Stimulated activated memory B cell treated with anti-CD40 and anti-IgM and Interleukin-4, amounts not matched to agents 10 μg/mL and 1 μg/mL and 100 μg/mL, for 72 hours (primary cell): ENCODE measurements around the gene PRXL2A.

Experiments
- ATAC-seq: fragments of 150-1000 bp; cut with Tn5 transposase; 2 replicates; pipeline ENCODE4 v1.10.0; 2021
- H3K27ac Mint-ChIP-seq: one replicate; pipeline ENCODE4 v1.8.0; 2022; ENCODE audit warnings: mild to moderate bottlenecking, mixed read lengths
- H3K27me3 Mint-ChIP-seq: one replicate; pipeline ENCODE4 v1.8.0; 2022; ENCODE audit warnings: mixed read lengths
- H3K36me3 Mint-ChIP-seq: one replicate; pipeline ENCODE4 v1.8.0; 2022; ENCODE audit warnings: mixed read lengths
- H3K4me1 Mint-ChIP-seq: one replicate; pipeline ENCODE4 v1.8.0; 2022; ENCODE audit warnings: mixed read lengths
- H3K4me3 Mint-ChIP-seq: one replicate; pipeline ENCODE4 v1.8.0; 2022; ENCODE audit warnings: mild to moderate bottlenecking, moderate library complexity, mixed read lengths
- H3K9me3 Mint-ChIP-seq: one replicate; pipeline ENCODE4 v1.8.0; 2022; ENCODE audit warnings: mixed read lengths

PRXL2A gene

DNA sequence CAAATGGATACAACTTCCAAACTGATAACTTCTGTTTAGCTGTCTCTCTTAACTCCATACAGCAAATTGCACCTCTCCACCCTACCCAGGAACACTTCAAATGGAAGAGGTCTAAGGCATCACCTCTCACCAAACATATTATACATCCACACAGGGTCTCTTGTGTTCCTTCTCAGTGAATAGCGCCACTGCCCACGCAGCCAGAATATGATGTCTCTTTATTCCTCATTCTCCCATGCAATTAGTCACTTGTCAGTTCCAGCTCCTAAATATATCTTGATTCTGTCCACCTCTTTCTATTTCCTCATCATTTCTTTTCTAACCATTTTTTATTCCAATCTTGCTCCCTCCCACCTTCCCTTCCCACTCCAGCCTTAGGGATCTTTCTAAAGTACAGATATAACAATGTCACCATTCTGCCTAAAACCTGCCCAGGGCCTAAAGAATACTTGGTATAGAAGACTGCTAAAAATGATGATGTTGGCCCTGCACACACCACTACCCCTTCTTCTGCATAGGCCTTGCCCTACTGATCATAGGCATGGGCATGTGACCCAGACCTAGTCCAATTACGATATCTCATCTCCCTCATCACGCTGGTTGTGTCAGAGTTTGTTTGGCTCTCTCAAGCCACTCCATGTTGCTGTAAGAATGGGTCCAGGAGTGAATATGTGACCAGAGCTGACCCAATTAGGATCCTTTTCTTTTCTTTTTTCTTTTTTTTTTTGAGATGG lies 40.0 kb downstream of the PRXL2A start:
- no peak for ATAC-seq
- no peaks in the 10 kb centered on the region for H3K36me3 Mint-ChIP-seq
- H3K27ac Mint-ChIP-seq = peak overlapping the region; percentile 15
- H3K4me3 Mint-ChIP-seq = no peak overlapping the region
- H3K27me3 Mint-ChIP-seq = no peaks in the 10 kb centered on the region
- H3K9me3 Mint-ChIP-seq = no peaks in the 10 kb centered on the region
- H3K4me1 Mint-ChIP-seq = peaks cover 26% of the 10 kb centered on the region

DNA sequence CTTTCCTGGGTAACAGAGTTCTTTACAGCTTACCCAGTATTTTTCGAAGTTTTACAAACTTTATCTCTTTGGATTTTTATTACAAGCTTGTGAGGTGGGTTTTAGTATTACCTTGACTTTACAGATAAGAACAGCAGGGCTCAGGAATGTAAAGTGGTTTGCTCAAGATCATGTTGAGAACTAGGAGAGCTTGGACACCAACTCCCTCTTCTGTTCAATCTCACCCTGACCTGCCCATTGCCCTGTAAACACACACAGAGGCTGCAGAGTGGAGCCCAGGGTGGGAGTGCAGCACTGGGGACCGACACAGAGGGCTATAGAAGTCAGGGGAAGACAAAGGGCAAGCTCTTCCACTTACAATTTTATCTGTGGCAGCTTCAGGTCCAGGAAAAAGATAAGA lies 41.2 kb downstream of the PRXL2A start:
- H3K27me3 Mint-ChIP-seq = no peaks in the 10 kb centered on the region
- peak overlapping the region; percentile 15 for H3K27ac Mint-ChIP-seq
- H3K36me3 Mint-ChIP-seq = no peaks in the 10 kb centered on the region
- H3K4me1 Mint-ChIP-seq = peaks cover 26% of the 10 kb centered on the region
- no peak for ATAC-seq
- H3K9me3 Mint-ChIP-seq = no peaks in the 10 kb centered on the region
- H3K4me3 Mint-ChIP-seq = no peak overlapping the region

DNA sequence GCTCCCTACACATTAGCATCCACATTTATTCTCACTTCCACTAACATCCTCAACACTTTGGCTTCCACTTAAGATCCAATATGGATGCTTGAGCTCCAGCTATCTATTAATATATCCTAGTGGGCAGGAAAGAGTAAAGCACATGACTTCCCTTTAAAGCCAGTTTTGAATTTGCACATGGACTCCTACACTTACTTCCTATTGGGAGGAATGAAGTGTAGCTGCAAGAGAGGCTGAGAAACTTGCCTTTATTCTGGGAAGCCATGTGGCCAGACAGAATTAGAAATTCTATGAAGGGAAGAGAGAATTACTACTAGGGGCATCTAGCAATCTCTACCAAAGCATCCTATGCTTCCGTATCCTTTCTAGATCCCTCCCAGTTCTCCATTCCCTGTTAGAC lies 42.8 kb downstream of the PRXL2A start:
- no peak overlapping the region for H3K4me3 Mint-ChIP-seq
- no peaks in the 10 kb centered on the region for H3K27me3 Mint-ChIP-seq
- ATAC-seq = no peak
- peaks cover 37% of the 10 kb centered on the region for H3K4me1 Mint-ChIP-seq
- no peaks in the 10 kb centered on the region for H3K9me3 Mint-ChIP-seq
- H3K36me3 Mint-ChIP-seq = no peaks in the 10 kb centered on the region
- H3K27ac Mint-ChIP-seq = no peak overlapping the region

DNA sequence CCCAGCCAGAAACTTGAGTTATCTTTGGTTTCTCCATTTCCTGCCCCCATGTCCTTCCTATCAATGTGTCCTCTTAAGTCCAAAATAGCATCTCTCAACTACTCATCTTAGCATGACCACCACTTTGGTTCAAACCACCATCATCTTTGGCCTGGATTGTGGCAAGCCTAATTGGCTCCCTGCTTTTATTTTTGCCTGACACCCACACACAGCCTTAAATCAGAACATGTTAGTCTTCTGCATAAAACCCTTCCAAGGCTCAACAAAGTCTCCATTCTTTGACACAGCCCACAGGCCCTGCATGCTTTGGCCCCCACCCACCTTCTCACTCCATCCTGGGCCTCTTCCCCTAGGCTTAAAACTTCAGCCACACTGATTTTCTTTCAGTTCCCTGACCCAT lies 43.7 kb downstream of the PRXL2A start:
- Mint-ChIP-seq H3K4me3 (no peak overlapping the region), H3K36me3 (no peaks in the 10 kb centered on the region), H3K27me3 (no peaks in the 10 kb centered on the region), H3K27ac (no peak overlapping the region), H3K9me3 (no peaks in the 10 kb centered on the region), H3K4me1 (peaks cover 43% of the 10 kb centered on the region)
- no peak for ATAC-seq

GRCh38 chr10:80452640-80453039 lies 44.3 kb downstream of the PRXL2A start:
- H3K36me3 Mint-ChIP-seq = no peaks in the 10 kb centered on the region
- no peak for ATAC-seq
- no peak overlapping the region for H3K4me3 Mint-ChIP-seq
- peaks cover 38% of the 10 kb centered on the region for H3K4me1 Mint-ChIP-seq
- no peak overlapping the region for H3K27ac Mint-ChIP-seq
- H3K9me3 Mint-ChIP-seq = no peaks in the 10 kb centered on the region
- no peaks in the 10 kb centered on the region for H3K27me3 Mint-ChIP-seq

DNA sequence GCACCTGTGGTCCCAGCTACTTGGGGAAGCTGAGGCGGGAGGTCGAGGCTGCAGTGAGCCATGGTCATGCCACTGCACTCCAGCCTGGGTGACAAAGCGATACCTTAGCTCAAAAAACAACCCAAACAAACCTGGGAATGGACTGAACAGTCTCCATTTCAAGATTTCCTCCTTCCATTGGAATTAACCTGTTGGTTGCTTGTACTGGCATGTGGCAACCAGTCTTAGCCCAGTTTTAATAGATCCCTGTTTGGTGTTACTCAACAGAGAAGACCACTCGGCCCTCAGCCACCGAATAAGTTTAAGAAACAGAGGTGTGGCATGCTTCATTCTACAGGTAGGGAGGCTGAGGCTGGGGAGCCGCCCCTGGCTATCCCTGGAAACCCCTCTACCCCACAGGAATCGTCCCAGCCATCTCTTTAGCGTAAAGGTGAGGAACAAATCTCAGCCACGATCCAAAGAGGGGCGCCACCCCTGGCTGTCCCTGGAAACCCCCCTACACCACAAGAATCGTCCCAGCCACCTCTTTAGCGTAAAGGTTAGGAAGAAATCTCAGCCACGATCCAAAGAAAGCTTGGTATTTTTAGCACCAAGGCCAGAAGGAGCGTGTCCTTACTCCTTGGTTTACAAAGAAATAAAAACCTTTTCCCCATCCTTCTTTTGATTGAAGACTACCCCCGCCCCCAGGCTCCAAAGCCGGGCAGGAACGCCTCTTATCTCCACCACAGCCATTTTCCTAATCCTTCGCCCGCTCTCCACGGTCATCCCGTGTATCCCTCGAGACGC lies 44.9 kb downstream of the PRXL2A start:
- peak overlapping the region; percentile 73 for H3K27ac Mint-ChIP-seq
- ATAC-seq = no peak
- H3K27me3 Mint-ChIP-seq = no peaks in the 10 kb centered on the region
- no peaks in the 10 kb centered on the region for H3K36me3 Mint-ChIP-seq
- H3K4me1 Mint-ChIP-seq = peaks cover 44% of the 10 kb centered on the region
- H3K9me3 Mint-ChIP-seq = no peaks in the 10 kb centered on the region
- peak overlapping the region; percentile 85 for H3K4me3 Mint-ChIP-seq

DNA sequence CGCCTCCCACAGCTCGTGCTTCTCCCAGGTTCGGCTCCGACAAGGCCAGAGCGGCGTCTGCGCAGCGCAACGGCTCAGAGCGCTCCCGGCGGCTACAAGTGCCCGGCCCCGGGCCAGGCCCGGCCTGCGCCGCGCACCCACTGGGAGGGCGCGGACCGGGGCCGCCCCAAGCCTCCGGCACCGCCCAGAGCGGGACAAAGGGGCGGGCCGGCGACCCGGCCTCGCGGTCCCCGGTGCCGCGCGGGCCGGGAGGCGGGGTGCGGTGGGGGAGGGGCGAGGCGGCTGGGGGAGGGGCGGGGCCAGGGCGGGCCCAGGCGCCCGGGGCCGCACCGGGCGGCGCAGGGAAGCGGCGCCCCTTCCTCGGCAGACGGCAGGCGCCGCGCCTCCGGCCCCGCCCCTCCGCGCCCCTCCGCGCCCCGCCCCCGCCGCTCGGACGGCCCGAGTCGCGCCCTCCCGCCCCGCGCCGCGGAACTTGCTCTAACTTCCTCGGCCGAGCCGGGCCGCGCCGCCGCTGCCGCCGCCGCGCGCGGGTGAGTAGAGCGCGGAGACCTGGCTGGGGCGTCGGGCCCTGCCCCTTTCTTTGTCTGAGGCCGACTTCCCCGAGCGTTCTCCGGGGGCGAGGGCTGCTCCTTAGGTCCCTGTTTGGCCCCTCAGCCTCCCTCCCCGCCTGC lies 45.6 kb downstream of the PRXL2A start, which contains the start of gene TSPAN14:
TSPAN14 (plus strand) TSS at position 469 of the 671 bp plus-strand sequence. CDS start 34,924 bp downstream, outside the sequence.
- H3K27ac Mint-ChIP-seq = peak within 1 kb of the TSS; percentile 81
- peak within 1 kb of the TSS; percentile 92 for H3K4me3 Mint-ChIP-seq
- peak; percentile 92 for ATAC-seq
- no peaks in the 10 kb centered on the region for H3K9me3 Mint-ChIP-seq
- H3K4me1 Mint-ChIP-seq = peaks cover 49% of the 10 kb centered on the region
- no peaks in the 10 kb centered on the region for H3K36me3 Mint-ChIP-seq
- H3K27me3 Mint-ChIP-seq = no peaks in the 10 kb centered on the region

DNA sequence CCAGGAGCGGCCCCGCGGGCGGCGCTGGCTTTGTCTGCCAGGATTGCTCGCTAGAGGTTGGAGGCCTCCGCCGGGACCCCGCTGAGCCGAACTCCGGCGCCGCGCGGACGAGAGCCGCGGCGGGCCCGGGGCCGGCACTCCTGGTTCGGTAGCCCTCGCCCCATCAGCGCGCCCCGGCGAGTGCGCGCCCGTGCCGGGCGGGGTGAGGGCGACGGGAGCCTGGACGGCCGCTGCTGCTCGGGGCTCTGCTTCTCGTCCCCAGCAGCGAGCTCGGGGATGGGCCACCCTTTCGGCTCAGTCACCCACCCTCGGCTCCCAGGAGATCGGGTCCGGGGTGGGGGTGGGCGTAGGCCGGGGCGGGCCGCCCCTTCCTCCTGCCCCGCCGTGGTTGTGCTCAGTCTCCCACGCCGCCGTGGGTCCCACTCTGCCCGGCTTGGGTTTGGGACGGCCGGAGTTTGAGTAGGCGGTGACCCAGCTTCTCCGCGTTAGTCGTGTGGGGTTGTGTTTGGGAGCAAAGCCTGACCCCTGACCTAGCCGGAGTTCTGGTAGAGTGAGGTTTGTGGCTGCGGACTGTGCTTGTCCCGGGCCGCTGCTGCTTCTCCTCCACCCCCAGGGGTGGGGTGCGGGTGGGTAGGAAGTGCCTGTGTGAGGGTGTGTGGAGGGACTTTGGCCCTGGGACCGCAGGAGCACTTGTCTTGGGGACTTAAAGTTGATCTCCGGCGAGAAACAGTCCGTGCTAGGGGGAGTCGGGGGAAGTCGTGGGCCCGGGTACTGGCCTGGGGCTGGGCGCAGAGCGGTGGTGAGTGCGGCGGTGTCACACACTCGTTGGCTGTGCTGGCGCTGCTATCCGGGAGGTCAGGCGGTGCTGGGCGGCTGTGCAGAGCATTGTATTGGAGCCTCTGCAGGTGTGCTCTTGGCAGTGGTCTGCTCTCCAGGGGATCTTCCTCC lies 46.4 kb downstream of the PRXL2A start:
- H3K4me1 Mint-ChIP-seq = peaks cover 51% of the 10 kb centered on the region
- ATAC-seq = peak; percentile 57

GRCh38 chr10:80455461-80456349 lies 47.4 kb downstream of the PRXL2A start:
- peak overlapping the region; percentile 92 for H3K4me3 Mint-ChIP-seq
- H3K36me3 Mint-ChIP-seq = no peaks in the 10 kb centered on the region

More for the DNA sequence above, 46.4 kb downstream of the PRXL2A start:
- peak overlapping the region; percentile 81 for H3K27ac Mint-ChIP-seq
- no peaks in the 10 kb centered on the region for H3K9me3 Mint-ChIP-seq
- no peaks in the 10 kb centered on the region for H3K27me3 Mint-ChIP-seq
- H3K36me3 Mint-ChIP-seq = no peaks in the 10 kb centered on the region
- H3K4me3 Mint-ChIP-seq = peak overlapping the region; percentile 92

GRCh38 chr10:80457554-80458262 lies 49.4 kb downstream of the PRXL2A start:
- Mint-ChIP-seq H3K27ac (peak overlapping the region; percentile 82), H3K27me3 (no peaks in the 10 kb centered on the region), H3K9me3 (no peaks in the 10 kb centered on the region), H3K4me1 (peaks cover 80% of the 10 kb centered on the region), H3K4me3 (peak overlapping the region; percentile 34), H3K36me3 (no peaks in the 10 kb centered on the region)
- ATAC-seq = no peak

More at GRCh38 chr10:80455461-80456349, 47.4 kb downstream of the PRXL2A start:
- H3K27me3 Mint-ChIP-seq = no peaks in the 10 kb centered on the region
- peaks cover 60% of the 10 kb centered on the region for H3K4me1 Mint-ChIP-seq
- no peaks in the 10 kb centered on the region for H3K9me3 Mint-ChIP-seq
- ATAC-seq = no peak
- H3K27ac Mint-ChIP-seq = peak overlapping the region; percentile 81

DNA sequence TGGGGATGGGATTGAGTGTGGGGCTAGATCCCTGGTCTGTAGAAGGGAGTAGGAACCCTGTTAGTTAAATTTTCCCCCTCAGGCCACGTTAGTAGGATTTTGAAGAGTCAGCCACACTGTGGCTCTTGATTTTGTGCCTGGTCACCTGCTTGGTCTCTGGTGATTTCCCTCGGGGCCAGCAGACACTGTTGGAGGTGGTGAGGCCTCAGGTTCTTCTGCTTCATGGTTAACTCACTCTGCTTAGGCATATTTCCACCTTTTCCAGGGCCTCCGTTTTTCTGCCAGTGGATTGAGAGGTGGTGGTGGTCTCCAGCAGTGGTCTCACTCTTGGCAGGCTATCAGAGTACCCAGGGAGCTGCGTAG lies 49.9 kb downstream of the PRXL2A start:
- H3K27me3 Mint-ChIP-seq = no peaks in the 10 kb centered on the region
- H3K4me3 Mint-ChIP-seq = no peak overlapping the region
- no peaks in the 10 kb centered on the region for H3K9me3 Mint-ChIP-seq
- H3K4me1 Mint-ChIP-seq = peaks cover 85% of the 10 kb centered on the region
- peak overlapping the region; percentile 82 for H3K27ac Mint-ChIP-seq
- no peaks in the 10 kb centered on the region for H3K36me3 Mint-ChIP-seq
- ATAC-seq = no peak

- Mint-ChIP-seq H3K27ac (peak overlapping the region; percentile 82), H3K27me3 (no peaks in the 10 kb centered on the region), H3K4me1 (peaks cover 85% of the 10 kb centered on the region), H3K4me3 (peak overlapping the region; percentile 27), H3K9me3 (no peaks in the 10 kb centered on the region), H3K36me3 (no peaks in the 10 kb centered on the region)
- no peak for ATAC-seq
Observed at GRCh38 chr10:80458638-80459037, 50.3 kb downstream of the PRXL2A start.
